Measurements from ENCODE around the gene TNFAIP8. TPM values are rescaled to one million over a fixed set of nuclear protein-coding genes. Genes with fewer than 3 reads are reported as not detected.

The TNFAIP8 gene
- total RNA-seq, 1 experiment from 2014 or later: 7.3 TPM

- no peak overlapping the region for H3K4me3 Mint-ChIP-seq
- peaks cover 10% of the 10 kb centered on the region for H3K4me1 ChIP-seq (ENCODE audit: insufficient read depth, low read length)
These were observed 11.6 kb upstream of the TNFAIP8 start for GRCh38 chr5:119344231-119344630.

More at GRCh38 chr5:119344231-119344630, 11.6 kb upstream of the TNFAIP8 start:
- Histone ChIP-seq H3K56ac (ENCODE audit: insufficient read length, low read depth, low read length) (no peak overlapping the region), H3K79me2 (ENCODE audit: insufficient read depth, low read length) (no peaks in the 10 kb centered on the region), H2BK120ac (ENCODE audit: low read depth, low read length, poor library complexity, severe bottlenecking) (no peak overlapping the region), H2BK12ac (ENCODE audit: insufficient read length, low read depth, low read length) (no peak overlapping the region), H4K91ac (ENCODE audit: insufficient read length, low read depth, low read length) (no peak overlapping the region), H3K9me3 (ENCODE audit: control insufficient read depth, low read depth, low read length) (no peaks in the 10 kb centered on the region), H3K4ac (ENCODE audit: low read depth, low read length) (no peak overlapping the region), H4K20me1 (ENCODE audit: control insufficient read depth, insufficient read depth, insufficient read length) (no peaks in the 10 kb centered on the region), H3T11ph (ENCODE audit: low read length) (no peak overlapping the region), H3K27me3 (ENCODE audit: insufficient read depth, low read length) (no peaks in the 10 kb centered on the region), H3K14ac (ENCODE audit: insufficient read depth, low read length) (no peak overlapping the region), H4K8ac (replicated peaks; ENCODE audit: insufficient read length, low read depth, low read length) (no peak overlapping the region), H3K4me2 (ENCODE audit: insufficient read depth, insufficient read length, low read length) (no peak overlapping the region), H3K79me1 (ENCODE audit: insufficient read depth, low read depth, low read length, poor library complexity, severe bottlenecking) (peaks cover 2% of the 10 kb centered on the region), H3K23me2 (ENCODE audit: insufficient read length, low read depth, low read length, poor library complexity, severe bottlenecking) (no peaks in the 10 kb centered on the region), H3K9ac (ENCODE audit: extremely low read depth, insufficient read length, low read length) (no peak overlapping the region), H3K23ac (ENCODE audit: insufficient read length, low read depth, low read length) (no peak overlapping the region), H2AK5ac (ENCODE audit: insufficient read length, low read length) (no peak overlapping the region), H3K27ac (ENCODE audit: insufficient read length, low read depth, low read length) (no peak overlapping the region), H2BK5ac (ENCODE audit: insufficient read length, low read length) (no peak overlapping the region), H4K5ac (ENCODE audit: insufficient read length, low read depth, low read length) (no peak overlapping the region), H2BK20ac (ENCODE audit: low read depth, low read length, poor library complexity, severe bottlenecking) (no peak overlapping the region), H2BK15ac (ENCODE audit: low read depth, low read length) (no peak overlapping the region), H2AFZ (ENCODE audit: low read length) (no peak overlapping the region), H3K18ac (ENCODE audit: insufficient read length, low read depth, low read length) (no peak overlapping the region)
- H3K27ac Mint-ChIP-seq: no peak overlapping the region
- 0 out of 7 replicates have a peak, but pooled peaks cover 0 to 2% (median 0%) of the 10 kb centered on the region in 3 experiments for H3K36me3 Mint-ChIP-seq (ENCODE audit: insufficient read depth in 1 of 3, low read depth in 3 of 3)
- no peaks in the 10 kb centered on the region for H3K27me3 Mint-ChIP-seq (ENCODE audit: low read depth)
- WGBS (ENCODE audit: extremely low coverage, insufficient read length, low lambda C conversion rate): no CpG with 5 or more reads among the region's 2 CpGs
- no peaks in the 10 kb centered on the region for H3K9me3 Mint-ChIP-seq
- no peak for DNase-seq
- H3K4me1 Mint-ChIP-seq: peaks cover 50 to 53% of the 10 kb centered on the region in 2 experiments
- no peak for TF ChIP-seq CTCF (conservative IDR thresholded peaks at IDR 0.05)

Measured in H9 (cell line).